Liver (tissue), 3 donors: Measurements from ENCODE around the gene PTPN14.

ENCODE experiments used
- CTCF ChIP-seq: fragments of 150-350 bp; IDR thresholded peaks from 2 replicates; pipeline ENCODE4 v1.5.1; 2017; ENCODE audit warnings: improper control_type of control experiment, low read depth, low read length; ENCODE audit not compliant: missing input control
- EGR1 ChIP-seq, 2 donors: IDR thresholded peaks; 2 replicates each; pipeline ENCODE4 v1.6.1; 2016 to 2018; ENCODE audit warnings: antibody characterized with exemption in 2 of 2, low read depth in 2 of 2
- GABPA ChIP-seq, 2 donors: IDR thresholded peaks in 1 of 2; conservative IDR thresholded peaks in 1 of 2; 2 replicates each; pipeline ENCODE4 v1.6.1; 2016; ENCODE audit warnings: antibody characterized with exemption in 2 of 2, mild to moderate bottlenecking in 1 of 2, moderate library complexity in 1 of 2
- MAX ChIP-seq: IDR thresholded peaks from 2 replicates; pipeline ENCODE4 v1.6.1; 2016; ENCODE audit warnings: antibody characterized with exemption
- RAD21 ChIP-seq, 2 donors: IDR thresholded peaks; 2 replicates each; pipeline ENCODE4 v1.6.1; 2016; ENCODE audit warnings: antibody characterized with exemption in 2 of 2, mild to moderate bottlenecking in 2 of 2
- REST ChIP-seq: IDR thresholded peaks from 2 replicates; pipeline ENCODE4 v1.6.1; 2016; ENCODE audit warnings: antibody characterized with exemption, mild to moderate bottlenecking
- RXRA ChIP-seq, 2 donors: IDR thresholded peaks; 2 replicates each; pipeline ENCODE4 v1.6.1; 2017 to 2018; ENCODE audit warnings: antibody characterized with exemption in 2 of 2, mild to moderate bottlenecking in 1 of 2
- SP1 ChIP-seq: IDR thresholded peaks from 2 replicates; pipeline ENCODE4 v1.6.1; 2018; ENCODE audit warnings: antibody characterized with exemption, mild to moderate bottlenecking
- TAF1 ChIP-seq: conservative IDR thresholded peaks from 2 replicates; pipeline ENCODE4 v1.6.1; 2016; ENCODE audit warnings: antibody characterized with exemption, mild to moderate bottlenecking
- YY1 ChIP-seq: IDR thresholded peaks from 2 replicates; pipeline ENCODE4 v1.6.1; 2016; ENCODE audit warnings: antibody characterized with exemption, mild to moderate bottlenecking
- donor health status: healthy.
- donor health status: healthy.

GRCh38 chr1:214438530-214438929 lies 112.9 kb downstream of the PTPN14 start:
- TF ChIP-seq GABPA (IDR thresholded peaks at IDR 0.05 in 1 of 2, conservative IDR thresholded peaks at IDR 0.05 in 1 of 2) (no peak), CTCF (no peak), EGR1 (IDR thresholded peaks at IDR 0.05; ENCODE audit: low read depth in 2 of 2) (no peak), YY1 (no peak), REST (no peak), SP1 (no peak), RAD21 (IDR thresholded peaks at IDR 0.05) (no peak), RXRA (IDR thresholded peaks at IDR 0.05) (no peak), MAX (no peak), TAF1 (no peak)
